VCaP (cell line): ENCODE results near the gene FAM156A.
"Not testable (repeated sequence)": the region's sequence is repeated elsewhere in the genome, so short reads cannot be mapped to it uniquely, and the experiment has no call there.

Experiments
- H3K27ac ChIP-seq: fragments of 450-650 bp; 2 replicates; pipeline ENCODE4 v1.5.1; 2017
- CTCF ChIP-seq: fragments of 450-650 bp; conservative IDR thresholded peaks from 2 replicates; pipeline ENCODE4 v1.5.1; 2017; ENCODE audit warnings: mild to moderate bottlenecking, moderate library complexity

FAM156A gene

GRCh38 chrX:52934704-52935469 is 23.4 kb downstream of the FAM156A start:
- peak; percentile 66 for TF ChIP-seq CTCF
- peak overlapping the region; percentile 65 for H3K27ac ChIP-seq

DNA sequence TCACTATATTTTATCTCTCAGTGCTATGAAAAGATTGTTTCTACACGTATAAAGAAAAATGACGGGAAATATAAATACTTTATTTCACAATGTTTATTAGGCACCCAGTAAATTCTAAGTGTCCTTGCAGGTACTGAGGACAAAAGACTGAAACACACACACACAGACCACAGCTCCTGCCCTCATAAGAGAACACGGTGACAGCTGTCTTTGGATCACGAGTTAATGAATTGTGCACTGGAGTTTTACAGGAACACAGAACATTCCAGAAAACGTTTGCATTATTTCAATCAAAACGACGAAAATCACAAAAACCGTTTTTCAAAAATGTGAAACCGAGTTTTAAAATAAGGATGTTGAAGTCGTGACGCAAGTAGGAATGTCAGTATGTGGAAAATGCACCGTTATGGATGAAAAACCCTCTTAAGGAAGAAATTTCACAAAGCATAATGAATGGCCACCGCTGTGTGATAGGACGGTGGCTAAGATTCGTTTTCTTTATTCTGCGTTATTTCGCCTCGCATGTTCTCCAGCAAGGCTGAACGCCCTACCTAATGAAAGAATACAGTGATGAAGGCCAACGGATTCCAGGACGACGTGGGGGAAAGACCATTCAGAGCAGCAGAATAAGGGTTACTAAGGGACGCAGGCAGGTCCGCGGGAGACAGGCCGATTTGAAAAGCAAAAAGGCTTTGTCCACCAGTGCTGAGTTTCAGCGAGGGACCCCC is 24.2 kb downstream of the FAM156A start:
- TF ChIP-seq CTCF, result no peak
- peak overlapping the region; percentile 65 for H3K27ac ChIP-seq

- peak overlapping the region; percentile 65 for H3K27ac ChIP-seq
- TF ChIP-seq CTCF, result no peak
Measured at GRCh38 chrX:52933213-52933612, 25.1 kb downstream of the FAM156A start.

- H3K27ac ChIP-seq, result not testable (repeated sequence)
Measured at GRCh38 chrX:52930214-52930613, 28.1 kb downstream of the FAM156A start.

DNA sequence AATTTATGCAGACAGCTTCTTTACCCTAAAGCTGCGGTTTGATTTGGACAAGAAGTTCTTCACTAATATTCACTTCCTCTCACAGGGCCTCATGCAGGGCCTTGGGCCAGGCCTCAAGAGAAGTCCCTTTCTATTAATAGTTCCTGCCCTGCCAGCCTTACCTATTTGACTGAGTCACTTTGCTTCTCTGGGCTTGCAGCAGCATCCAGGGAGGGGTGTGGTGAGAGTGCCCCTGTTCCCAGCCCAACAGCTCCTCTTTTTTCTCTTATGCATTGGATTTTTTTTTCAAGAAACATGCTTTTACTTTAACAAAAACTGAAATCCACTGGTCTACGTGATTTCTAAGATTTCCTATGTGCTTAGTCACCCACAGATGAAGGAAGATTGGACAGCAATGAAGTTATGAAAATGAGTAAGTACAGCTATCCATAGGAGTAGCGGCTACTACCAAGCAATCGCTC is 34.5 kb downstream of the FAM156A start:
- no peak for TF ChIP-seq CTCF
- H3K27ac ChIP-seq, result no peak overlapping the region

- H3K27ac ChIP-seq, result not testable (repeated sequence)
Measured at GRCh38 chrX:52914704-52915103, 43.6 kb downstream of the FAM156A start.

GRCh38 chrX:52913681-52914080 is 44.6 kb downstream of the FAM156A start:
- not testable (repeated sequence) for H3K27ac ChIP-seq

- not testable (repeated sequence) for H3K27ac ChIP-seq
Measured at GRCh38 chrX:52909313-52909969, 48.9 kb downstream of the FAM156A start.

- not testable (repeated sequence) for H3K27ac ChIP-seq
Measured at GRCh38 chrX:52907900-52908299, 50.4 kb downstream of the FAM156A start.

DNA sequence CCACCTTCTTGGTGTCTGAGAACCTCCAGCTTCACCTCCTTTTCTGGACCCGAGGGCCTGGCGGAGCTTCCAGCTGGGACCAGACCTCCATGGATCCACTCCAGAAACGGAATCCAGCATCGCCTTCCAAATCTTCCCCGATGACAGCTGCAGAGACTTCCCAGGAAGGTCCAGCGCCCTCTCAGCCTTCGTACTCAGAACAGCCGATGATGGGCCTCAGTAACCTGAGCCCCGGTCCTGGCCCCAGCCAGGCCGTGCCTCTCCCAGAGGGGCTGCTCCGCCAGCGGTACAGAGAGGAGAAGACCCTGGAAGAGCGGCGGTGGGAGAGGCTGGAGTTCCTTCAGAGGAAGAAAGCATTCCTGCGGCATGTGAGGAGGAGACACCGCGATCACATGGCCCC is 51.2 kb downstream of the FAM156A start:
- not testable (repeated sequence) for H3K27ac ChIP-seq

DNA sequence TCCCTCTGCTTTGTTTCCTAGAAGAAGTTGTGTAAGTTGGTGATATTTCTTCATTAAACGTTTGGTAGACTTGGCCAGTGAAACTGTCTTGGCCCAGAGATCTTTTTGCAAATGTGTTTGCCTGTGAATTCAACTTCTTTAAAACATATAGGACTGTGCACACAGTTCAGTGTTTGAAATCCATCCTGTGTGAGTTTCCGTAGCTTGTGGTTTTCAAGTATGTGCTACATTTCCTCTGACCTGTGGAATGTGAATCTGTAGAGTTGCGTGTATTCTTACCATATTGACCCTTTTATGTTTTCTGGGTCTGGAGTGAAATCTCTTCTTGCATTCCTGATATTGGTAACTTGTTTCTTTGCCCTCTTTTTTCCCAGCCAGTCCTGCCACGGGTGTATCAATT is 52.2 kb downstream of the FAM156A start:
- not testable (repeated sequence) for H3K27ac ChIP-seq

GRCh38 chrX:52905531-52905930 is 52.8 kb downstream of the FAM156A start:
- not testable (repeated sequence) for H3K27ac ChIP-seq
